Head of caudate nucleus (tissue), 42 donors: ENCODE data around the gene UEVLD.
A peak's percentile ranks its signal among the peaks of the same experiment; 100 is the strongest.
"Not testable (repeated sequence)": the region's sequence is repeated elsewhere in the genome, so short reads cannot be mapped to it uniquely, and the experiment has no call there.

Experiments
- DNase-seq, 42 donors: peaks; one replicate each; pipeline versions ENCODE4 v3.0.0 to v3.0.0-alpha.2; 2020 to 2021; ENCODE audit warnings: mixed read lengths in 7 of 42
- intact Hi-C: fragments of 100-400 bp; cut with DNase I; formaldehyde crosslinking; loops from one replicate; pipeline ENCODE4 v1.15.0; 2022

The UEVLD gene

GRCh38 chr11:18594999-18595749 is 6.6 kb upstream of the UEVLD start:
- peak in 1 of 42 donors; percentile 27 for DNase-seq
- intact Hi-C loops: no loop called here

GRCh38 chr11:18594088-18594487 is 5.6 kb upstream of the UEVLD start:
- DNase-seq: peak in 1 of 42 donors; percentile 9
- intact Hi-C loops: not testable (repeated sequence)

GRCh38 chr11:18590571-18590970 is 2.0 kb upstream of the UEVLD start:
- intact Hi-C loops: no loop called here
- DNase-seq: peak in 1 of 42 donors; percentile 36

- intact Hi-C loops: no loop called here
- no peak for DNase-seq
These were observed 6.7 kb downstream of the UEVLD start for GRCh38 chr11:18581825-18582224.

GRCh38 chr11:18580113-18580766 is 8.3 kb downstream of the UEVLD start:
- intact Hi-C loops: no loop called here
- no peak for DNase-seq

- DNase-seq: peak in 1 of 42 donors; percentile 20
These were observed 9.4 kb downstream of the UEVLD start for GRCh38 chr11:18578975-18579598.

GRCh38 chr11:18575361-18575760 is 13.2 kb downstream of the UEVLD start:
- intact Hi-C loops: no loop called here
- DNase-seq: no peak

More at GRCh38 chr11:18578975-18579598, 9.4 kb downstream of the UEVLD start:
- intact Hi-C loops: no loop called here

GRCh38 chr11:18567081-18567480 is 21.5 kb downstream of the UEVLD start:
- intact Hi-C loops: no loop called here
- DNase-seq: no peak

GRCh38 chr11:18566406-18566805 is 22.1 kb downstream of the UEVLD start:
- no peak for DNase-seq
- intact Hi-C loops: no loop called here

- DNase-seq: no peak
- intact Hi-C loops: no loop called here
These were observed 24.4 kb downstream of the UEVLD start for GRCh38 chr11:18564149-18564548.

GRCh38 chr11:18563090-18563730 is 25.3 kb downstream of the UEVLD start:
- DNase-seq: no peak
- intact Hi-C loops: no loop called here

GRCh38 chr11:18548001-18548400 is 40.5 kb downstream of the UEVLD start:
- intact Hi-C loops: no loop called here

GRCh38 chr11:18540207-18541009 is 48.1 kb downstream of the UEVLD start:
- no peak for DNase-seq
- intact Hi-C loops: no loop called here

More at GRCh38 chr11:18548001-18548400, 40.5 kb downstream of the UEVLD start:
- DNase-seq: no peak

- intact Hi-C loops: no loop called here
- DNase-seq: no peak
These were observed 52.3 kb downstream of the UEVLD start for GRCh38 chr11:18536209-18536608.

GRCh38 chr11:18534245-18534644 is 54.3 kb downstream of the UEVLD start:
- intact Hi-C loops: no loop called here
- DNase-seq: no peak

GRCh38 chr11:18533365-18533764 is 55.2 kb downstream of the UEVLD start:
- intact Hi-C loops: no loop called here
- no peak for DNase-seq

GRCh38 chr11:18527512-18527911 is 61.0 kb downstream of the UEVLD start:
- peak in 1 of 42 donors; percentile 4 for DNase-seq
- intact Hi-C loops: loop anchor here (2.0 to 10.0 kb wide), 3 partner anchors 133 to 205 kb away; partner anchors contain the start of genes GTF2H1, HPS5 and LDHA

GRCh38 chr11:18526521-18527296 is 61.8 kb downstream of the UEVLD start, which contains the start of gene TSG101:
Gene TSG101 (minus strand): TSS chr11:18526942. CDS start chr11:18526816, 126 bp downstream.
- intact Hi-C loops: loop anchor here (2.0 to 10.0 kb wide), 3 partner anchors 132 to 204 kb away; partner anchors contain the start of genes GTF2H1, HPS5 and LDHA
- DNase-seq: peak; percentile 84 to 98 (median 95)
